Measurements from ENCODE around the gene LMO3. TPM values are rescaled to one million over a fixed set of nuclear protein-coding genes. Genes with fewer than 3 reads are reported as not detected.

The LMO3 gene
- total and polyA plus RNA-seq, 2 of the 8 experiments (the other 6 are each of a cell fraction or from before 2014, with no cell fraction given) = 4.7 to 16.7 TPM

DNA sequence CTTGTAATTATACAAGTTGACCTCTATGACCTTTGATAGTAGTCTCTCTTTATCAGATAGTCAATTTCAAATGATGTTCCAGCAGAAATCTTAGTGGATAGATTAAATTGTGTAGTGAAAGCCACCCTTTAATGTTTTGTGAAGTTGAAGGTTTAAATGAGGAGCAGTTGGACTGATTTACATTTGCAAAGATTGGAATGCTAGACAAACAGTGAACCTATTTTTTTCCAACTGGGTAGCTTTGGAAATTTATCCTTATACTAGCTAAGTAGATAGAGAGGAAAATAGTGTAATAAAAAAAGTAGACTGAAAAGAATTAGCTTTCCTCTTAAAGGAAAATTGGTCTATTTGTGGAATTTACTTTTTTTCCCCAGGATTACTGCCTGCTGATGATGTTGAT, 53.7 kb downstream of the LMO3 start:
- Histone ChIP-seq H3K4me2 (ENCODE audit: insufficient read depth in 1 of 2, low read depth in 2 of 2, low read length in 2 of 2) (no peak overlapping the region), H3K9me3 (ENCODE audit: insufficient read depth in 2 of 2, low read depth in 1 of 2, low read length in 1 of 2) (no peaks in the 10 kb centered on the region), H4K5ac (ENCODE audit: insufficient read length, low read depth, low read length) (no peak overlapping the region), H2AFZ (ENCODE audit: low read length) (no peak overlapping the region), H3K23me2 (ENCODE audit: low read depth, low read length) (no peaks in the 10 kb centered on the region), H2BK20ac (ENCODE audit: low read length) (no peak overlapping the region), H3K14ac (ENCODE audit: insufficient read length) (no peak overlapping the region), H3K4ac (replicated peaks; ENCODE audit: insufficient read length, low read depth, low read length) (no peak overlapping the region), H3K79me2 (ENCODE audit: control insufficient read depth in 1 of 2, insufficient read depth in 2 of 2, low read length in 2 of 2) (no peaks in the 10 kb centered on the region), H3K9ac (replicated peaks in 1 of 4; ENCODE audit: extremely low read depth in 1 of 4, low read depth in 3 of 4, low read length in 3 of 4) (no peak overlapping the region), H3K23ac (ENCODE audit: insufficient read length) (no peak overlapping the region), H3K4me1 (replicated peaks in 1 of 4; ENCODE audit: control insufficient read depth in 3 of 4, insufficient read depth in 4 of 4, low read length in 3 of 4) (peaks cover 0 to 4% (median under 1%) of the 10 kb centered on the region in 4 experiments; a peak in 1 of 7 replicates), H3K18ac (ENCODE audit: extremely low read depth, low read length) (no peak overlapping the region), H4K20me1 (replicated peaks in 1 of 2; ENCODE audit: control insufficient read depth in 1 of 2, insufficient read depth in 2 of 2, low read length in 2 of 2) (no peaks in the 10 kb centered on the region), H2BK120ac (replicated peaks; ENCODE audit: low read depth, low read length) (no peak overlapping the region), H3K27me3 (replicated peaks in 1 of 4; ENCODE audit: control insufficient read depth in 3 of 4, extremely low read depth in 1 of 4, insufficient read depth in 3 of 4, low read length in 3 of 4) (peaks cover 0 to 1% (median 0%) of the 10 kb centered on the region in 4 experiments; a peak in 1 of 7 replicates), H3K56ac (replicated peaks; ENCODE audit: insufficient read length, low read depth, low read length) (no peak overlapping the region), H3K36me3 (ENCODE audit: control insufficient read depth in 2 of 4, insufficient read depth in 4 of 4, low read length in 3 of 4) (no peaks in the 10 kb centered on the region), H2BK12ac (ENCODE audit: low read depth, low read length) (no peak overlapping the region), H2BK5ac (ENCODE audit: low read depth, low read length) (no peak overlapping the region), H3K79me1 (ENCODE audit: low read depth, low read length) (no peaks in the 10 kb centered on the region), H3K27ac (ENCODE audit: low read depth, low read length) (no peak overlapping the region), H4K8ac (ENCODE audit: extremely low read depth, insufficient read depth, low read length) (no peak overlapping the region), H2AK5ac (ENCODE audit: low read depth, low read length) (no peak overlapping the region), H4K91ac (replicated peaks; ENCODE audit: insufficient read length, low read length) (no peak overlapping the region), H3K4me3 (ENCODE audit: extremely low read depth in 1 of 4, insufficient read depth in 2 of 4, low read depth in 3 of 4, low read length in 4 of 4) (no peak overlapping the region), H2BK15ac (ENCODE audit: low read length) (no peak overlapping the region)
- ChIA-PET POLR2A (ENCODE audit: partially characterized antibody) (no interaction called here), CTCF (ENCODE audit: partially characterized antibody) (interaction anchor here (1.2 kb wide), 1 partner anchor 15 kb away, joined by 4 read pairs; no protein-coding TSS in a partner anchor)
- DNase-seq (ENCODE audit: low read depth in 1 of 2, low spot score in 2 of 2) (no peak), FAIRE-seq (no peak)
- no peak for TF ChIP-seq KDM1A (IDR thresholded peaks at IDR 0.05; ENCODE audit: borderline replicate concordance, low read length)
- no peak for TF ChIP-seq PHF8 (conservative IDR thresholded peaks at IDR 0.05; ENCODE audit: low read depth, low read length)

All from H1 (cell line).